Esophagus squamous epithelium (tissue), 5 donors: ENCODE data around the gene BLMH. TPM values are rescaled to one million over a fixed set of nuclear protein-coding genes. Genes with fewer than 3 reads are reported as not detected.
"Not testable (repeated sequence)": the region's sequence is repeated elsewhere in the genome, so short reads cannot be mapped to it uniquely, and the experiment has no call there.

Source experiments
- DNase-seq: peaks from one replicate; lab custom pipeline; 2025; lab: John Stamatoyannopoulos, UW
- H3K27ac ChIP-seq, 4 donors: fragments of 200-600 bp; sonication (generic); one replicate each; pipeline ENCODE4 v1.5.1; 2016 to 2019; ENCODE audit warnings: mild to moderate bottlenecking in 1 of 4
- H3K27me3 ChIP-seq, 4 donors: fragments of 200-600 bp; sonication (generic); 1 replicate in 3 of 4; 2 replicates in 1 of 4; pipeline versions ENCODE4 v1.5.1 to v1.6.0; 2017 to 2021; ENCODE audit warnings: antibody characterized with exemption in 1 of 4
- H3K36me3 ChIP-seq, 3 donors: fragments of 200-600 bp; sonication (generic); one replicate each; pipeline ENCODE4 v1.5.1; 2016 to 2019
- H3K4me1 ChIP-seq, 3 donors: fragments of 200-600 bp; sonication (generic); one replicate each; pipeline ENCODE4 v1.5.1; 2017 to 2019
- H3K4me3 ChIP-seq, 4 donors: fragments of 200-600 bp; sonication (generic); 1 replicate in 3 of 4; 2 replicates in 1 of 4; pipeline ENCODE4 v1.5.1; 2016 to 2019; ENCODE audit warnings: mild to moderate bottlenecking in 2 of 4, moderate library complexity in 1 of 4
- H3K9me3 ChIP-seq, 3 donors: fragments of 200-600 bp; sonication (generic); one replicate each; pipeline ENCODE4 v1.5.1; 2016 to 2019
- POLR2A ChIP-seq, 4 donors: fragments of 450-650 bp; IDR thresholded peaks; one replicate each; pipeline ENCODE4 v1.6.1; 2017; ENCODE audit warnings: antibody characterized with exemption in 4 of 4, mild to moderate bottlenecking in 4 of 4, moderate library complexity in 3 of 4
- WGBS, 2 donors: methylation state at CpG; one replicate each; pipeline ENCODE4 v1.1.5; 2018; 5-methylcytosine and 5-hydroxymethylcytosine counted together
- intact Hi-C: fragments of 100-400 bp; cut with DNase I; formaldehyde crosslinking; loops from one replicate; pipeline ENCODE4 v1.15.0; 2022
- total RNA-seq, 4 donors: library from RNA; depleted of rRNA; stranded (reverse); fragments of >200 nt; gene quantifications; one replicate each; pipeline ENCODE4 v1.1.0, GENCODE V29; 2016
- TF ChIP-seq, protein P1 (sequence below), 6 experiments: fragments of 450-650 bp in 4 of 6; fragments of 200-600 bp in 2 of 6; sonication (generic) in 2 of 6; IDR thresholded peaks; one replicate each; pipeline ENCODE4 v1.5.1; 2016 to 2019; ENCODE audit warnings: antibody characterized with exemption in 6 of 6, mild to moderate bottlenecking in 4 of 6, moderate library complexity in 4 of 6
- donor health status: DM: yes; HTN: yes; CAD: no.

Gene BLMH
- total RNA-seq, 4 donors from 2014 or later = 18.4 to 41.4 (median 28.4) TPM

DNA sequence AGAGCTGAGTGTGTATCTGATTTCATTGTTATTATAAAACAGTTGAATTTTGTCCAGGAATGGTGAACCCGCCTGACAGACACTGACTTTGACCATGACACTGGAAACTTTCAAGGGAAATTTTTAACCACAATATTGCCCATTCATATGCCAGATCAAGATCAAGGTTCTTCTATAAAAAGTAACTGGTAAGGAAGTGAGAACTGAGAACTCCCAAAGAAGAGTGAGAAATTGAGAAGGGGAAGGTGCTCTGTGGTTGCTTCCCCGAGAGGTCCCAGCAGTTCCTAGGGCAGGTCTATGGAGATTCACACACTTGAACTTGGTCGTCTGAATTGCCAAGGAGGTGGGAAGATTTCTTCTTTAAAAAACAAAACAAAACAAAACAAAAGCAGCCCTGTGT is 83.5 kb downstream of the BLMH start:
- Histone ChIP-seq H3K27ac (no peak overlapping the region), H3K9me3 (no peaks in the 10 kb centered on the region), H3K4me3 (no peak overlapping the region), H3K36me3 (peaks cover 0 to 3% (median 0%) of the 10 kb centered on the region in 3 donors), H3K4me1 (no peaks in the 10 kb centered on the region), H3K27me3 (peaks cover 0 to 20% (median 0%) of the 10 kb centered on the region in 4 donors)
- TF ChIP-seq POLR2A (IDR thresholded peaks at IDR 0.05) = no peak
- TF ChIP-seq, protein P1, sequence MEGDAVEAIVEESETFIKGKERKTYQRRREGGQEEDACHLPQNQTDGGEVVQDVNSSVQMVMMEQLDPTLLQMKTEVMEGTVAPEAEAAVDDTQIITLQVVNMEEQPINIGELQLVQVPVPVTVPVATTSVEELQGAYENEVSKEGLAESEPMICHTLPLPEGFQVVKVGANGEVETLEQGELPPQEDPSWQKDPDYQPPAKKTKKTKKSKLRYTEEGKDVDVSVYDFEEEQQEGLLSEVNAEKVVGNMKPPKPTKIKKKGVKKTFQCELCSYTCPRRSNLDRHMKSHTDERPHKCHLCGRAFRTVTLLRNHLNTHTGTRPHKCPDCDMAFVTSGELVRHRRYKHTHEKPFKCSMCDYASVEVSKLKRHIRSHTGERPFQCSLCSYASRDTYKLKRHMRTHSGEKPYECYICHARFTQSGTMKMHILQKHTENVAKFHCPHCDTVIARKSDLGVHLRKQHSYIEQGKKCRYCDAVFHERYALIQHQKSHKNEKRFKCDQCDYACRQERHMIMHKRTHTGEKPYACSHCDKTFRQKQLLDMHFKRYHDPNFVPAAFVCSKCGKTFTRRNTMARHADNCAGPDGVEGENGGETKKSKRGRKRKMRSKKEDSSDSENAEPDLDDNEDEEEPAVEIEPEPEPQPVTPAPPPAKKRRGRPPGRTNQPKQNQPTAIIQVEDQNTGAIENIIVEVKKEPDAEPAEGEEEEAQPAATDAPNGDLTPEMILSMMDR (IDR thresholded peaks at IDR 0.05) = no peak
- intact Hi-C loops = no loop called here
- WGBS, 2 donors = 63 to 66% methylated on average over 3 of the region's 3 CpGs
- DNase-seq = no peak

DNA sequence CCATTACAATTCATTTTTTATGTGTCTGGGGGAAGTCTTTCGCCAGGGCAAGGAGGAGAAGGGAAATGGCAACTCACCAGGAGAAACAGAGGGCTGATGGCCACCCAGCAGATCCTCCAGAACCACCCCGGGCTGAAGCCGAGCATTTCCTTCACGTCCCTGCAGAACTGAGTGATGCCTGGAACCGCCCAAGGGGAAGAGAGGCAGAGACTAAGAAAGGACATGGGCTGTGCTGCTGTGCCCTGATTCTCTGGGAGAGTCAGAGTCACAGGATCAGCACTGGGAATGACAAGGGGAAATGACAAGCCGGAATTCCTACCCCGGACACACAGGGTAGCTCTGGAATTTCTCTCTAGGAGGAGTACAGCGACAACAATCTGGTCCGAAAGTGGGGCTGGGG is 84.1 kb downstream of the BLMH start:
- no peak for DNase-seq
- no peaks in the 10 kb centered on the region for H3K9me3 ChIP-seq
- peaks cover 0 to 20% (median 0%) of the 10 kb centered on the region in 4 donors for H3K27me3 ChIP-seq
- no peaks in the 10 kb centered on the region for H3K4me1 ChIP-seq
- peaks cover 0 to 3% (median 0%) of the 10 kb centered on the region in 3 donors for H3K36me3 ChIP-seq
- intact Hi-C loops = no loop called here
- WGBS, 2 donors = 66 to 73% methylated on average over 7 of the region's 9 CpGs
- TF ChIP-seq POLR2A (IDR thresholded peaks at IDR 0.05) = no peak
- TF ChIP-seq, protein P1 (IDR thresholded peaks at IDR 0.05) = no peak
- H3K4me3 ChIP-seq = no peak overlapping the region
- H3K27ac ChIP-seq = no peak overlapping the region

DNA sequence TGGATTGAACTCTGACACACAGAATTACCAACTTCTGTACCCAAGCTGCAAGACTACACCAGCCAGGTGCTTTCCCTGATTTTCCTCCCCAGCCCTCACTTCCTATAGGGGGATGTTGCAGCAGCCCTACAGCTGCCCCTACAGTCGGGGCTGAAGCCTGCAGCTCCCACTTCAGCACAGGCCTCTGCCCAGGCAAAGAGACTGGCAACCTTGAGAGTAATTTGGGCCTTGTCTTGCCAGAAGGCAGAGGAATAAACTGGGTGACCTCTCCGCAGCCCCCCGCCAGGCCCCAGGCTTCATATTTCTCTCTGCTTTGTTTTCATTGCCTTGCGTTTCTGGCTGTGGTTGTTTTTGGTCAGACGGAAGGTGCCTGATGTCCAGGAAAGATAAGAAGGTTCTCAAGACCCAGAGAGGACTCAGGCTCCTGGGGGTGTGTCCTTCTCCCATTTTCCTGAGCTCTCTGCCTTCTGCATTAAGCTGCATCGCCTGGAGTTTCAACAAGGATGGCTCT is 88.2 kb downstream of the BLMH start:
- 87 to 89% methylated on average over 6 of the region's 6 CpGs for WGBS, 2 donors
- Histone ChIP-seq H3K27me3 (peaks cover 0 to 20% (median 0%) of the 10 kb centered on the region in 4 donors), H3K36me3 (peaks cover 0 to 3% (median 0%) of the 10 kb centered on the region in 3 donors), H3K4me1 (no peaks in the 10 kb centered on the region), H3K4me3 (no peak overlapping the region), H3K9me3 (no peaks in the 10 kb centered on the region), H3K27ac (no peak overlapping the region)
- TF ChIP-seq, protein P1 (IDR thresholded peaks at IDR 0.05) = no peak
- TF ChIP-seq POLR2A (IDR thresholded peaks at IDR 0.05) = no peak
- no peak for DNase-seq
- intact Hi-C loops = no loop called here

DNA sequence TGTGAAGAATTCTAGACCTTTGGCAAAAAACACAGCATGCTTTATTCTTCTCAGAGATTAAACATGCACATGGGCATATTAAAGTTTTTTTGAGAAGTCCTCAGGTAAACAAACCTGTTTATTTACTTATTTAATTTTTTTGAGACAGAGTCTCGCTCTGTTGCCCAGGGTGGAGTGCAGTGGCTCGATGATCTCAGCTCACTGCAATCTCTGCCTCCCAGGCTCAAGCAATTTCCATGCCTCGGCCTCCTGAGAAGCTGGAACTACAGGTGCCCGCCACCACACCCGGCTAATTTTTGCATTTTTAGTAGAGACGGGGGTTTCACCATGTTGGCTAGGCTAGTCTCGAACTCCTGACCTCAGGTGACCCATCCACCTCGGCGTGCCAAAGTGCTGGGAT is 91.1 kb downstream of the BLMH start:
- H3K4me1 ChIP-seq, H3K9me3 ChIP-seq, H3K27ac ChIP-seq, H3K4me3 ChIP-seq, DNase-seq, intact Hi-C loops, H3K36me3 ChIP-seq: not testable (repeated sequence)
- peaks cover 0 to 15% (median 0%) of the 10 kb centered on the region in 4 donors for H3K27me3 ChIP-seq
- 72 to 74% methylated on average over 3 to 8 of the region's 9 CpGs for WGBS, 2 donors

DNA sequence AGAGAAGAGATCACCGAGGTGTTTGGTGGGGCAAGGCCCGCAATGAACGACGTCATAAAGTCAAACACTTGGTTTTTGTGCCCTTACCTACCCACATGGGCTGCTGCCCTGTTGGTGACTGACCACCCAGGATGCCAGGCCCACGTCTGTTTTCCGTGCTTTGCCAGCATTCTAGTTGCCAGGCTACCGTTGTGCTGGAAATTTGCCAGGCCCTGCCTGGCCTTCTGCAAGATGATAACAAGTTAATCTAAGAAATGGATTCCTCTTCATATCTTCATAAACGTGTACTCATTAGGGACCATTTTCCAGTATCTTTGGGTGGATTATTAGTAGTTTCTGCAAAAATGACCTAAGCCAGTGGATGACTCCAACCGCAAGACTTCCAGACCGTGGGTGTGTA is 91.6 kb downstream of the BLMH start:
- H3K4me1 ChIP-seq = no peaks in the 10 kb centered on the region
- no peak for DNase-seq
- intact Hi-C loops = no loop called here
- peaks cover 0 to 9% (median 0%) of the 10 kb centered on the region in 4 donors for H3K27me3 ChIP-seq
- TF ChIP-seq, protein P1 (IDR thresholded peaks at IDR 0.05) = no peak
- no peaks in the 10 kb centered on the region for H3K36me3 ChIP-seq
- H3K9me3 ChIP-seq = no peaks in the 10 kb centered on the region
- H3K4me3 ChIP-seq = no peak overlapping the region
- 80 to 83% methylated on average over 10 of the region's 10 CpGs for whole genome bisulfite sequencing, 2 donors
- H3K27ac ChIP-seq = no peak overlapping the region

DNA sequence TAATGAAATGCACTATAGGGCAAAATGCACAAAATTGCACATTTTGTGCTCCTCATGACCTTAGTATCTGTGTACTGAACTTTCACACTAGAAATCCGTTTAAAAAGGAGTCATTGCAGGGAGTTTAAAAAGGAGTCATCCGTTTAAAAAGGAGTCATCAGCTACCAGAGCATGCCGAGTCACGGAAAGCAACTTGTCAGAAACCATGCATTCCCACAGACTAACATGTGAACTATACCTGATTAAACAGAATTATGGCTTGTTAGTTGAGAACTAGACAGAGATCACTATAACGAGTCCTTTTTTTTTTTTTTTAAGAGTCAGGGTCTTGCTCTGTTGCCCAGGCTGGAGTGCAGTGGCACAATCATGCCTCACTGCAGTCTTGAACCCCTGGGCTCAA is 92.1 kb downstream of the BLMH start:
- no peak overlapping the region for H3K27ac ChIP-seq
- TF ChIP-seq POLR2A (IDR thresholded peaks at IDR 0.05) = no peak
- TF ChIP-seq, protein P1 (IDR thresholded peaks at IDR 0.05) = no peak
- intact Hi-C loops = no loop called here
- H3K4me1 ChIP-seq = no peaks in the 10 kb centered on the region
- WGBS, 2 donors = 64 to 67% methylated on average over 5 of the region's 5 CpGs
- no peak overlapping the region for H3K4me3 ChIP-seq
- no peak for DNase-seq
- H3K36me3 ChIP-seq = no peaks in the 10 kb centered on the region
- no peaks in the 10 kb centered on the region for H3K9me3 ChIP-seq
- H3K27me3 ChIP-seq = peaks cover 0 to 6% (median 0%) of the 10 kb centered on the region in 4 donors
